WTC11 (cell line): Measurements from ENCODE around the gene ACP4. TPM values are rescaled to one million over a fixed set of nuclear protein-coding genes. Genes with fewer than 3 reads are reported as not detected.

Source experiments
- ATAC-seq: fragments of 200-7000 bp; cut with Tn5 transposase; 2 replicates; pipeline ENCODE4 v1.10.0; 2021; ENCODE audit warnings: mild to moderate bottlenecking, moderate library complexity
- CTCF ChIA-PET: fragments of 300-600 bp; sonication (Branson Sonifier 250); formaldehyde crosslinking; loops from one replicate; lab custom pipeline; 2021; ENCODE audit warnings: antibody characterized with exemption; lab: Charles Lee
- POLR2A ChIA-PET: fragments of 350-600 bp; sonication (Branson Sonifier 250); formaldehyde crosslinking; loops from one replicate; lab custom pipeline; 2021; ENCODE audit warnings: antibody characterized with exemption; lab: Charles Lee
- DNase-seq: peaks from one replicate; pipeline ENCODE4 v3.0.0; 2021; ENCODE audit warnings: low spot score
- H3K27ac Mint-ChIP-seq: 2 replicates; pipeline ENCODE4 v1.8.0; 2021; ENCODE audit warnings: mixed read lengths
- H3K27me3 Mint-ChIP-seq: 2 replicates; pipeline ENCODE4 v1.8.0; 2021; ENCODE audit warnings: low read depth, mild to moderate bottlenecking, moderate library complexity, mixed read lengths
- H3K36me3 Mint-ChIP-seq: 2 replicates; pipeline ENCODE4 v1.8.0; 2021; ENCODE audit warnings: mixed read lengths
- H3K4me1 Mint-ChIP-seq: 2 replicates; pipeline ENCODE4 v1.8.0; 2022; ENCODE audit warnings: mixed read lengths
- H3K4me3 Mint-ChIP-seq: 2 replicates; pipeline ENCODE4 v1.8.0; 2021; ENCODE audit warnings: mild to moderate bottlenecking, moderate library complexity, mixed read lengths
- H3K9me3 Mint-ChIP-seq: 2 replicates; pipeline ENCODE4 v1.8.0; 2021; ENCODE audit warnings: mixed read lengths
- CREB1 ChIP-seq: sonication (generic); formaldehyde crosslinking; IDR thresholded peaks from 2 replicates; pipeline ENCODE4 v1.8.0; 2023; ENCODE audit warnings: mild to moderate bottlenecking, missing genetic modification reagents
- ESRRA ChIP-seq: sonication (generic); formaldehyde crosslinking; IDR thresholded peaks from 2 replicates; pipeline ENCODE4 v1.8.1; 2022; ENCODE audit warnings: mild to moderate bottlenecking, missing genetic modification reagents, borderline replicate concordance
- MYBL2 ChIP-seq: sonication (generic); formaldehyde crosslinking; IDR thresholded peaks from 2 replicates; pipeline ENCODE4 v1.8.1; 2023; ENCODE audit warnings: mild to moderate bottlenecking, moderate library complexity, missing genetic modification reagents
- NFATC4 ChIP-seq: fragments of 250-450 bp; sonication (Bioruptor Pico); IDR thresholded peaks from 2 replicates; pipeline ENCODE4 v1.9.0; 2021; ENCODE audit warnings: mild to moderate bottlenecking
- NFE2L1 ChIP-seq: sonication (generic); formaldehyde crosslinking; IDR thresholded peaks from 2 replicates; pipeline ENCODE4 v1.8.1; 2023; ENCODE audit warnings: missing genetic modification reagents
- NR1H2 ChIP-seq: sonication (generic); formaldehyde crosslinking; IDR thresholded peaks from 2 replicates; pipeline ENCODE4 v1.9.0; 2021; ENCODE audit warnings: mild to moderate bottlenecking, moderate library complexity, missing genetic modification reagents
- ZNF219 ChIP-seq: sonication (generic); formaldehyde crosslinking; IDR thresholded peaks from 2 replicates; pipeline ENCODE4 v1.8.0; 2023; ENCODE audit warnings: missing genetic modification reagents, mild to moderate bottlenecking, borderline replicate concordance
- ZNF416 ChIP-seq: fragments of 250-450 bp; sonication (Bioruptor Pico); IDR thresholded peaks from 2 replicates; pipeline ENCODE4 v1.9.0; 2021; ENCODE audit warnings: mild to moderate bottlenecking, inconsistent platforms
- total RNA-seq: library from RNA; stranded (reverse); gene quantifications from 3 replicates; pipeline ENCODE4 v1.2.3, GENCODE V29; 2021
- TF ChIP-seq, protein P1 (sequence below): sonication (generic); formaldehyde crosslinking; IDR thresholded peaks from 2 replicates; pipeline ENCODE4 v1.8.0; 2023; ENCODE audit warnings: mild to moderate bottlenecking, missing genetic modification reagents
- TF ChIP-seq, protein P2 (sequence below): sonication (generic); formaldehyde crosslinking; IDR thresholded peaks from 2 replicates; pipeline ENCODE4 v1.8.0; 2022; ENCODE audit warnings: mild to moderate bottlenecking, missing genetic modification reagents
- TF ChIP-seq, protein P3 (sequence below): fragments of 250-450 bp; sonication (Bioruptor Pico); IDR thresholded peaks from 2 replicates; pipeline ENCODE4 v1.9.0; 2021; ENCODE audit warnings: mild to moderate bottlenecking, borderline replicate concordance
- TF ChIP-seq, protein P4 (sequence below): sonication (generic); formaldehyde crosslinking; IDR thresholded peaks from 2 replicates; pipeline ENCODE4 v1.8.1; 2022; ENCODE audit warnings: mild to moderate bottlenecking, moderate library complexity, missing genetic modification reagents
- TF ChIP-seq, protein P5 (sequence below): sonication (generic); formaldehyde crosslinking; IDR thresholded peaks from 2 replicates; pipeline ENCODE4 v1.8.1; 2023; ENCODE audit warnings: mild to moderate bottlenecking, moderate library complexity, missing genetic modification reagents
- TF ChIP-seq, protein P6 (sequence below): sonication (generic); formaldehyde crosslinking; IDR thresholded peaks from 2 replicates; pipeline ENCODE4 v1.8.0; 2022; ENCODE audit warnings: mild to moderate bottlenecking, missing genetic modification reagents

ACP4 gene
- total RNA-seq, 1 experiment from 2014 or later = not detected

DNA sequence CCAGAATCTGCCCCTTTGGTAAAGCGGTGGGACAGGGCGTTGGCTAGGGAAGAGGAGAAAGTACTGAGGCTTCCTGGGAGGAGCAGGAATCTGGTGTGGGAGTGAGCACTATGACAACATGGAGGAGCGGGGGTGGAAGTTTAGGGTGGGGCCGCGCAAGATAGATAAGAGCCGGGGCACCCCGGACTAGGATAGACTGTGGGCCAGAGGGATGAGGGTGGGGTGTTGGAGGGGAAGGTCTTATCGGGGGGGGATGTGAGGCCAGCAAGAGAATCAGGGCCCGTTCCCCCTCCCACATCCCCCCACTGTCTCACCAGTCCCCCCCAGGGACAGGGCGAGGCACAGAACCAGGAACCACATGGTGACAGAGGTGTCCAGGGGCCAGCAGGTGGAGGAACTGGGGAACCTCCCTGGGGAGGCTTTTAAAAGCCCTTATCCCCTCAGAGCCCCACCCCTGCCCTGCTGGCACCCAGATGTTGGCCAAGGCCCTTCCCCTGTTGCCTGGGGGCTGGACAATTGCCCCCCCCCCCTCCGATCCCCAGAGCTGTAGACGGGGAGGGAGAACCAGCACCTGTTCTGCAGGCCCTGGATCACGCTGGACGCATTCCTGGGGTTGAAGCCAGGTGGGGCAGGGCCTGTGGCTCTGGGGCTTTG, 33.3 kb downstream of the ACP4 start, which contains the start of gene KLK1 (continued):
- TF ChIP-seq, protein P1, sequence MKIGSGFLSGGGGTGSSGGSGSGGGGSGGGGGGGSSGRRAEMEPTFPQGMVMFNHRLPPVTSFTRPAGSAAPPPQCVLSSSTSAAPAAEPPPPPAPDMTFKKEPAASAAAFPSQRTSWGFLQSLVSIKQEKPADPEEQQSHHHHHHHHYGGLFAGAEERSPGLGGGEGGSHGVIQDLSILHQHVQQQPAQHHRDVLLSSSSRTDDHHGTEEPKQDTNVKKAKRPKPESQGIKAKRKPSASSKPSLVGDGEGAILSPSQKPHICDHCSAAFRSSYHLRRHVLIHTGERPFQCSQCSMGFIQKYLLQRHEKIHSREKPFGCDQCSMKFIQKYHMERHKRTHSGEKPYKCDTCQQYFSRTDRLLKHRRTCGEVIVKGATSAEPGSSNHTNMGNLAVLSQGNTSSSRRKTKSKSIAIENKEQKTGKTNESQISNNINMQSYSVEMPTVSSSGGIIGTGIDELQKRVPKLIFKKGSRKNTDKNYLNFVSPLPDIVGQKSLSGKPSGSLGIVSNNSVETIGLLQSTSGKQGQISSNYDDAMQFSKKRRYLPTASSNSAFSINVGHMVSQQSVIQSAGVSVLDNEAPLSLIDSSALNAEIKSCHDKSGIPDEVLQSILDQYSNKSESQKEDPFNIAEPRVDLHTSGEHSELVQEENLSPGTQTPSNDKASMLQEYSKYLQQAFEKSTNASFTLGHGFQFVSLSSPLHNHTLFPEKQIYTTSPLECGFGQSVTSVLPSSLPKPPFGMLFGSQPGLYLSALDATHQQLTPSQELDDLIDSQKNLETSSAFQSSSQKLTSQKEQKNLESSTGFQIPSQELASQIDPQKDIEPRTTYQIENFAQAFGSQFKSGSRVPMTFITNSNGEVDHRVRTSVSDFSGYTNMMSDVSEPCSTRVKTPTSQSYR (CRISPR knock-in tag) = no peak

DNA sequence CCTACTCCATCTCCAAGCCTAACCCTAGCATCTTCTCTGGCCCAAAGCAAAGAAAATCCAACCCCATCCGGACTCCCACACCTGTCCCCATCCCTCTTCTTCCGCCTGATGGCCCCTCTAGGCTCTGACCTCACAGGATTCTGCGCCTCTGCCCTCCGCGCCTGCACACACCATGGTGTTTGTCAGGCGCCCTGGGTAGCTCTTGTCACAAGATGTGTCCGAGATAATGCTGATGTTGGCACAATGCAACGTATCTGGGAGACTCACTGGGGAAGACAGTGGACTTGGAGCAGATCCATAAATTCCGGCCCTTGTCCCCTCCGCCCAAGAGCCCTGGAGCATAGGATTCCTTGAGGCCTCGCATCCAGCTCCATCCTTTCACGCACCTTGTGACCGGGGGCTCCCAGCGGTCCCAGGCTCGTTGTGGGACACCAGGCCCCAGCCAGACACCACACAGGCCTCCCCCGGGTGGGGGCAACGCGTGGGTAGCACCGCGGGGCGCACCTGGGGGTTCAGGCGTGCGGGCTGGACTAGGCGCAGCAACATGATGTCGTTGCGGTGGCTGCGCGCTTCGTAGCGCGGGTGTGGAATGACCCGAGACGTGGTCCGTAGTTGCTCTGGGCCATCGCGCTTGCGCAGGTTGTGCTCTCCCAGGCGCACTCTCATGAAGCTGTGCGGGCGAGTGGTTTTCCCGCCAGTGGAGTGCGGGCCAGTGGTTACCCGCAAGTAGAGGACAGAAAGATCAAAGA, 36.5 kb downstream of the ACP4 start:
- no peak for TF ChIP-seq ESRRA (CRISPR knock-in tag)
- TF ChIP-seq NFATC4 (CRISPR knock-in tag) = no peak
- TF ChIP-seq, protein P2, sequence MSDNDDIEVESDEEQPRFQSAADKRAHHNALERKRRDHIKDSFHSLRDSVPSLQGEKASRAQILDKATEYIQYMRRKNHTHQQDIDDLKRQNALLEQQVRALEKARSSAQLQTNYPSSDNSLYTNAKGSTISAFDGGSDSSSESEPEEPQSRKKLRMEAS (CRISPR knock-in tag) = no peak
- TF ChIP-seq, protein P3, sequence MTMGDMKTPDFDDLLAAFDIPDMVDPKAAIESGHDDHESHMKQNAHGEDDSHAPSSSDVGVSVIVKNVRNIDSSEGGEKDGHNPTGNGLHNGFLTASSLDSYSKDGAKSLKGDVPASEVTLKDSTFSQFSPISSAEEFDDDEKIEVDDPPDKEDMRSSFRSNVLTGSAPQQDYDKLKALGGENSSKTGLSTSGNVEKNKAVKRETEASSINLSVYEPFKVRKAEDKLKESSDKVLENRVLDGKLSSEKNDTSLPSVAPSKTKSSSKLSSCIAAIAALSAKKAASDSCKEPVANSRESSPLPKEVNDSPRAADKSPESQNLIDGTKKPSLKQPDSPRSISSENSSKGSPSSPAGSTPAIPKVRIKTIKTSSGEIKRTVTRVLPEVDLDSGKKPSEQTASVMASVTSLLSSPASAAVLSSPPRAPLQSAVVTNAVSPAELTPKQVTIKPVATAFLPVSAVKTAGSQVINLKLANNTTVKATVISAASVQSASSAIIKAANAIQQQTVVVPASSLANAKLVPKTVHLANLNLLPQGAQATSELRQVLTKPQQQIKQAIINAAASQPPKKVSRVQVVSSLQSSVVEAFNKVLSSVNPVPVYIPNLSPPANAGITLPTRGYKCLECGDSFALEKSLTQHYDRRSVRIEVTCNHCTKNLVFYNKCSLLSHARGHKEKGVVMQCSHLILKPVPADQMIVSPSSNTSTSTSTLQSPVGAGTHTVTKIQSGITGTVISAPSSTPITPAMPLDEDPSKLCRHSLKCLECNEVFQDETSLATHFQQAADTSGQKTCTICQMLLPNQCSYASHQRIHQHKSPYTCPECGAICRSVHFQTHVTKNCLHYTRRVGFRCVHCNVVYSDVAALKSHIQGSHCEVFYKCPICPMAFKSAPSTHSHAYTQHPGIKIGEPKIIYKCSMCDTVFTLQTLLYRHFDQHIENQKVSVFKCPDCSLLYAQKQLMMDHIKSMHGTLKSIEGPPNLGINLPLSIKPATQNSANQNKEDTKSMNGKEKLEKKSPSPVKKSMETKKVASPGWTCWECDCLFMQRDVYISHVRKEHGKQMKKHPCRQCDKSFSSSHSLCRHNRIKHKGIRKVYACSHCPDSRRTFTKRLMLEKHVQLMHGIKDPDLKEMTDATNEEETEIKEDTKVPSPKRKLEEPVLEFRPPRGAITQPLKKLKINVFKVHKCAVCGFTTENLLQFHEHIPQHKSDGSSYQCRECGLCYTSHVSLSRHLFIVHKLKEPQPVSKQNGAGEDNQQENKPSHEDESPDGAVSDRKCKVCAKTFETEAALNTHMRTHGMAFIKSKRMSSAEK = no peak
- no peak for TF ChIP-seq NFE2L1 (CRISPR knock-in tag)
- TF ChIP-seq, protein P4, sequence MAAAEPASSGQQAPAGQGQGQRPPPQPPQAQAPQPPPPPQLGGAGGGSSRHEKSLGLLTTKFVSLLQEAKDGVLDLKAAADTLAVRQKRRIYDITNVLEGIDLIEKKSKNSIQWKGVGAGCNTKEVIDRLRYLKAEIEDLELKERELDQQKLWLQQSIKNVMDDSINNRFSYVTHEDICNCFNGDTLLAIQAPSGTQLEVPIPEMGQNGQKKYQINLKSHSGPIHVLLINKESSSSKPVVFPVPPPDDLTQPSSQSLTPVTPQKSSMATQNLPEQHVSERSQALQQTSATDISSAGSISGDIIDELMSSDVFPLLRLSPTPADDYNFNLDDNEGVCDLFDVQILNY (CRISPR knock-in tag) = no peak
- TF ChIP-seq, protein P1 (CRISPR knock-in tag) = no peak
- no peak for TF ChIP-seq CREB1
- DNase-seq = no peak
- H3K4me3 Mint-ChIP-seq = no peak overlapping the region
- no peak for ATAC-seq
- ChIA-PET POLR2A (no interaction called here), CTCF (no interaction called here)
- peaks cover 3% of the 10 kb centered on the region; the same call in 1 of the 2 replicates for H3K4me1 Mint-ChIP-seq
- H3K27ac Mint-ChIP-seq = no peak overlapping the region
- H3K9me3 Mint-ChIP-seq = no peaks in the 10 kb centered on the region
- H3K36me3 Mint-ChIP-seq = no peaks in the 10 kb centered on the region
- peaks cover 62% of the 10 kb centered on the region for H3K27me3 Mint-ChIP-seq

DNA sequence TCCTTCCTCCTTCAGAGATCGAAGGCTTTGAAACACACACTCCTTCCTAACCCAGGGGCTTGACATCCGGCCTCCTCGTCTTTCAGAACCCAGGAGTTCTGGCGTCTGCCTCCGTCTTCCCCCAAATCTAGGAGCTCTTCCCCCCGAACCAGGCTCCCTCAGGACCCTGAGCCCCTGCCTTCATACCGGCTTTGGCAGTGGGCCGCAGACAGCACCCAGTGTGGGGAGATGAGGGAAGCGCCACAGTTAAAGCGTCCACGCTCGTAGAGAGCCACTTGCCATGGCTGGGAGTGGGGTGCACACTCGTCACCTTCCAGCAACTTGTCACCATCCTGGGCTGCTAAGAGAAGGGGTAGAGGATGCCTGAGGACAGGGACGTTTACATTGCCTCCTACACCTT, 37.3 kb downstream of the ACP4 start:
- Mint-ChIP-seq H3K4me1 (peaks cover 3% of the 10 kb centered on the region; the same call in 1 of the 2 replicates), H3K36me3 (no peaks in the 10 kb centered on the region), H3K4me3 (no peak overlapping the region), H3K27me3 (peaks cover 56% of the 10 kb centered on the region), H3K27ac (no peak overlapping the region), H3K9me3 (no peaks in the 10 kb centered on the region)
- DNase-seq (no peak), ATAC-seq (no peak)
- POLR2A ChIA-PET = no interaction called here
- CTCF ChIA-PET = no interaction called here
- no peak for TF ChIP-seq ZNF219
- no peak for TF ChIP-seq ZNF416 (CRISPR knock-in tag)
- no peak for TF ChIP-seq NR1H2
- TF ChIP-seq, protein P1 (CRISPR knock-in tag) = no peak
- TF ChIP-seq, protein P5, sequence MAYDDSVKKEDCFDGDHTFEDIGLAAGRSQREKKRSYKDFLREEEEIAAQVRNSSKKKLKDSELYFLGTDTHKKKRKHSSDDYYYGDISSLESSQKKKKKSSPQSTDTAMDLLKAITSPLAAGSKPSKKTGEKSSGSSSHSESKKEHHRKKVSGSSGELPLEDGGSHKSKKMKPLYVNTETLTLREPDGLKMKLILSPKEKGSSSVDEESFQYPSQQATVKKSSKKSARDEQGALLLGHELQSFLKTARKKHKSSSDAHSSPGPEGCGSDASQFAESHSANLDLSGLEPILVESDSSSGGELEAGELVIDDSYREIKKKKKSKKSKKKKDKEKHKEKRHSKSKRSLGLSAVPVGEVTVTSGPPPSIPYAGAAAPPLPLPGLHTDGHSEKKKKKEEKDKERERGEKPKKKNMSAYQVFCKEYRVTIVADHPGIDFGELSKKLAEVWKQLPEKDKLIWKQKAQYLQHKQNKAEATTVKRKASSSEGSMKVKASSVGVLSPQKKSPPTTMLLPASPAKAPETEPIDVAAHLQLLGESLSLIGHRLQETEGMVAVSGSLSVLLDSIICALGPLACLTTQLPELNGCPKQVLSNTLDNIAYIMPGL (CRISPR knock-in tag) = no peak
- TF ChIP-seq, protein P6, sequence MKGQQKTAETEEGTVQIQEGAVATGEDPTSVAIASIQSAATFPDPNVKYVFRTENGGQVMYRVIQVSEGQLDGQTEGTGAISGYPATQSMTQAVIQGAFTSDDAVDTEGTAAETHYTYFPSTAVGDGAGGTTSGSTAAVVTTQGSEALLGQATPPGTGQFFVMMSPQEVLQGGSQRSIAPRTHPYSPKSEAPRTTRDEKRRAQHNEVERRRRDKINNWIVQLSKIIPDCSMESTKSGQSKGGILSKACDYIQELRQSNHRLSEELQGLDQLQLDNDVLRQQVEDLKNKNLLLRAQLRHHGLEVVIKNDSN (CRISPR knock-in tag) = no peak
- no peak for TF ChIP-seq MYBL2 (CRISPR knock-in tag)
